ENCODE measurements around the gene BLACAT1. TPM values are rescaled to one million over a fixed set of nuclear protein-coding genes. Genes with fewer than 3 reads are reported as not detected.
"Not testable (repeated sequence)": the region's sequence is repeated elsewhere in the genome, so short reads cannot be mapped to it uniquely, and the experiment has no call there.

The BLACAT1 gene
- total RNA-seq, 1 experiment from 2014 or later = 0.31 TPM

GRCh38 chr1:205434738-205435137 is 21.1 kb downstream of the BLACAT1 start:
- BruUV-seq (replicated peaks) = no TSS peak

DNA sequence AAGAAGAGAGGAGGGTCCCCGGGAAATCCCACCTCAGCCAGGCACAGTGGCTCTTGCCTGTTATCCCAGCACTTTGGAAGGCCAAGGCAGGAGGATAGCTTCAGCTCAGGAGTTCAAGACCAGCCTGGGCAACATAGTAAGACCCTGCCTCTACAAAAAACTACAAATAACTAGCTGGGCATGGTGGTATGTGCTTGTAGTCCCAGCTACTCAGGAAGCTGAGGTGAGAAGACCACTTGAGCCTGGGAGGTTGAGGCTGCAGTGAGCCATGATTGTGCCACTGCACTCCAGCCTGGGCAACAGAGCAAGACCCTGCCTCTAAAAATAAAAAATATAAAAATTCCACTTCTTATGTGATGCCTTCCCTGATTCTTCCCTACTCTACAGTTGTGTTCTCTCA is 23.2 kb downstream of the BLACAT1 start:
- DNase-seq (ENCODE audit: low read depth, low spot score); H3K9me3 ChIP-seq (ENCODE audit: control insufficient read depth, insufficient read depth, low read depth, low read length); POLR2A ChIA-PET; H3K4me1 ChIP-seq (ENCODE audit: control insufficient read depth, insufficient read depth, low read length); H3K4me3 ChIP-seq (ENCODE audit: low read depth in 2 of 2, low read length in 2 of 2); ATAC-seq; CTCF ChIA-PET; H3K27ac ChIP-seq (ENCODE audit: low read length); intact Hi-C loops (cut with micrococcal nuclease; ENCODE audit: unreplicated experiment); BruUV-seq (replicated peaks); H3K27me3 ChIP-seq (ENCODE audit: control insufficient read depth, insufficient read depth, low read length); H3K36me3 ChIP-seq (ENCODE audit: control insufficient read depth, insufficient read depth, low read length); in situ Hi-C loops (cut with HindIII; ENCODE audit: low pct_unique_long_range_greater_than_20kb, low sequenced_read_pairs): not testable (repeated sequence)

More at GRCh38 chr1:205434738-205435137, 21.1 kb downstream of the BLACAT1 start:
- intact Hi-C loops (cut with micrococcal nuclease; ENCODE audit: unreplicated experiment) = no loop called here
- peaks cover 9% of the 10 kb centered on the region for H3K4me1 ChIP-seq (ENCODE audit: control insufficient read depth, insufficient read depth, low read length)
- ATAC-seq (no peak), DNase-seq (ENCODE audit: low read depth, low spot score) (no peak)
- H3K4me3 ChIP-seq (ENCODE audit: low read depth in 2 of 2, low read length in 2 of 2) = no peak overlapping the region
- TF ChIP-seq CTCF (IDR thresholded peaks at IDR 0.05) (no peak), TCF7L2 (IDR thresholded peaks at IDR 0.05; ENCODE audit: low read depth, low read length) (no peak), POLR2AphosphoS5 (IDR thresholded peaks at IDR 0.05; ENCODE audit: low read depth, low read length) (no peak), SIN3A (IDR thresholded peaks at IDR 0.05; ENCODE audit: borderline replicate concordance, insufficient read depth, low read depth, low read length) (no peak)
- TF ChIP-seq, protein P1, sequence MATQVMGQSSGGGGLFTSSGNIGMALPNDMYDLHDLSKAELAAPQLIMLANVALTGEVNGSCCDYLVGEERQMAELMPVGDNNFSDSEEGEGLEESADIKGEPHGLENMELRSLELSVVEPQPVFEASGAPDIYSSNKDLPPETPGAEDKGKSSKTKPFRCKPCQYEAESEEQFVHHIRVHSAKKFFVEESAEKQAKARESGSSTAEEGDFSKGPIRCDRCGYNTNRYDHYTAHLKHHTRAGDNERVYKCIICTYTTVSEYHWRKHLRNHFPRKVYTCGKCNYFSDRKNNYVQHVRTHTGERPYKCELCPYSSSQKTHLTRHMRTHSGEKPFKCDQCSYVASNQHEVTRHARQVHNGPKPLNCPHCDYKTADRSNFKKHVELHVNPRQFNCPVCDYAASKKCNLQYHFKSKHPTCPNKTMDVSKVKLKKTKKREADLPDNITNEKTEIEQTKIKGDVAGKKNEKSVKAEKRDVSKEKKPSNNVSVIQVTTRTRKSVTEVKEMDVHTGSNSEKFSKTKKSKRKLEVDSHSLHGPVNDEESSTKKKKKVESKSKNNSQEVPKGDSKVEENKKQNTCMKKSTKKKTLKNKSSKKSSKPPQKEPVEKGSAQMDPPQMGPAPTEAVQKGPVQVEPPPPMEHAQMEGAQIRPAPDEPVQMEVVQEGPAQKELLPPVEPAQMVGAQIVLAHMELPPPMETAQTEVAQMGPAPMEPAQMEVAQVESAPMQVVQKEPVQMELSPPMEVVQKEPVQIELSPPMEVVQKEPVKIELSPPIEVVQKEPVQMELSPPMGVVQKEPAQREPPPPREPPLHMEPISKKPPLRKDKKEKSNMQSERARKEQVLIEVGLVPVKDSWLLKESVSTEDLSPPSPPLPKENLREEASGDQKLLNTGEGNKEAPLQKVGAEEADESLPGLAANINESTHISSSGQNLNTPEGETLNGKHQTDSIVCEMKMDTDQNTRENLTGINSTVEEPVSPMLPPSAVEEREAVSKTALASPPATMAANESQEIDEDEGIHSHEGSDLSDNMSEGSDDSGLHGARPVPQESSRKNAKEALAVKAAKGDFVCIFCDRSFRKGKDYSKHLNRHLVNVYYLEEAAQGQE (IDR thresholded peaks at IDR 0.05; ENCODE audit: insufficient read depth in 1 of 2, low read depth in 2 of 2, low read length in 1 of 2) = no peak
- no peaks in the 10 kb centered on the region for H3K9me3 ChIP-seq (ENCODE audit: control insufficient read depth, insufficient read depth, low read depth, low read length)
- ChIA-PET POLR2A (no interaction called here), CTCF (no interaction called here)
- H3K36me3 ChIP-seq (ENCODE audit: control insufficient read depth, insufficient read depth, low read length) = no peaks in the 10 kb centered on the region
- H3K27ac ChIP-seq (ENCODE audit: low read length) = no peak overlapping the region
- peaks cover 5% of the 10 kb centered on the region for H3K27me3 ChIP-seq (ENCODE audit: control insufficient read depth, insufficient read depth, low read length)
- in situ Hi-C loops (cut with HindIII; ENCODE audit: low pct_unique_long_range_greater_than_20kb, low sequenced_read_pairs) = no loop called here

- Histone ChIP-seq H3K9me3 (ENCODE audit: control insufficient read depth, insufficient read depth, low read depth, low read length) (no peaks in the 10 kb centered on the region), H3K36me3 (ENCODE audit: control insufficient read depth, insufficient read depth, low read length) (no peaks in the 10 kb centered on the region), H3K27me3 (ENCODE audit: control insufficient read depth, insufficient read depth, low read length) (peaks cover 5% of the 10 kb centered on the region), H3K27ac (ENCODE audit: low read length) (no peak overlapping the region), H3K4me3 (ENCODE audit: low read depth in 2 of 2, low read length in 2 of 2) (no peak overlapping the region), H3K4me1 (ENCODE audit: control insufficient read depth, insufficient read depth, low read length) (peaks cover 4% of the 10 kb centered on the region; the same call in 1 of the 2 replicates)
- TF ChIP-seq CTCF (IDR thresholded peaks at IDR 0.05) (no peak), POLR2AphosphoS5 (IDR thresholded peaks at IDR 0.05; ENCODE audit: low read depth, low read length) (no peak), TCF7L2 (IDR thresholded peaks at IDR 0.05; ENCODE audit: low read depth, low read length) (no peak), SIN3A (IDR thresholded peaks at IDR 0.05; ENCODE audit: borderline replicate concordance, insufficient read depth, low read depth, low read length) (no peak)
- TF ChIP-seq, protein P1 (IDR thresholded peaks at IDR 0.05; ENCODE audit: insufficient read depth in 1 of 2, low read depth in 2 of 2, low read length in 1 of 2) = no peak
- intact Hi-C loops (cut with micrococcal nuclease; ENCODE audit: unreplicated experiment) (no loop called here), in situ Hi-C loops (cut with HindIII; ENCODE audit: low pct_unique_long_range_greater_than_20kb, low sequenced_read_pairs) (no loop called here)
- DNase-seq (ENCODE audit: low read depth, low spot score) (no peak), ATAC-seq (no peak)
- no TSS peak for BruUV-seq (replicated peaks)
- ChIA-PET CTCF (no interaction called here), POLR2A (no interaction called here)
These were observed 23.7 kb downstream of the BLACAT1 start for GRCh38 chr1:205432116-205432515.

All from Panc1 (cell line).